CD4-positive, alpha-beta T cell treated with Interferon gamma for 1 hour (primary cell): ENCODE data around the gene COMMD2.

Experiments used
- DNase-seq: peaks from one replicate; pipeline ENCODE4 v3.0.0-alpha.2; 2020

Gene COMMD2

GRCh38 chr3:149752051-149752787 is at the start of gene COMMD2:
TSS of gene COMMD2 (minus strand) at chr3:149752489. CDS start at chr3:149752444, 45 bp downstream.
- DNase-seq: peak; percentile 76

- DNase-seq: no peak
Observed at GRCh38 chr3:149801639-149802038, 49.4 kb upstream of the COMMD2 start.

- no peak for DNase-seq
Observed at GRCh38 chr3:149801195-149801594, 48.9 kb upstream of the COMMD2 start.

- no peak for DNase-seq
Observed at GRCh38 chr3:149800693-149801092, 48.4 kb upstream of the COMMD2 start.

- DNase-seq: no peak
Observed at GRCh38 chr3:149796026-149796425, 43.7 kb upstream of the COMMD2 start.

- DNase-seq: no peak
Observed at GRCh38 chr3:149792452-149793270, 40.4 kb upstream of the COMMD2 start, which contains the start of gene ANKUB1. TSS of gene ANKUB1 (minus strand) at chr3:149792554. CDS start at chr3:149792366, 188 bp downstream.

- no peak for DNase-seq
Observed at GRCh38 chr3:149790698-149791097, 38.4 kb upstream of the COMMD2 start.

- no peak for DNase-seq
Observed at GRCh38 chr3:149790268-149790667, 38.0 kb upstream of the COMMD2 start.

- DNase-seq: no peak
Observed at GRCh38 chr3:149784064-149784704, 31.9 kb upstream of the COMMD2 start.

GRCh38 chr3:149783576-149783975 is 31.3 kb upstream of the COMMD2 start:
- no peak for DNase-seq

GRCh38 chr3:149781741-149782140 is 29.5 kb upstream of the COMMD2 start:
- DNase-seq: no peak

GRCh38 chr3:149781211-149781610 is 28.9 kb upstream of the COMMD2 start:
- DNase-seq: peak; percentile 30

GRCh38 chr3:149777414-149778214 is 25.3 kb upstream of the COMMD2 start:
- DNase-seq: no peak

GRCh38 chr3:149776170-149776569 is 23.9 kb upstream of the COMMD2 start:
- no peak for DNase-seq

- no peak for DNase-seq
Observed at GRCh38 chr3:149772861-149773260, 20.6 kb upstream of the COMMD2 start.

- no peak for DNase-seq
Observed at GRCh38 chr3:149771652-149772271, 19.5 kb upstream of the COMMD2 start.

GRCh38 chr3:149770246-149770645 is 18.0 kb upstream of the COMMD2 start:
- DNase-seq: no peak

- DNase-seq: no peak
Observed at GRCh38 chr3:149768704-149769103, 16.4 kb upstream of the COMMD2 start.

GRCh38 chr3:149767720-149768119 is 15.4 kb upstream of the COMMD2 start:
- DNase-seq: no peak

GRCh38 chr3:149765762-149766334 is 13.6 kb upstream of the COMMD2 start:
- no peak for DNase-seq

GRCh38 chr3:149764302-149764701 is 12.0 kb upstream of the COMMD2 start:
- no peak for DNase-seq
